Measurements from ENCODE around the gene HYAL1. TPM values are rescaled to one million over a fixed set of nuclear protein-coding genes. Genes with fewer than 3 reads are reported as not detected.

The HYAL1 gene
- total RNA-seq, 4 donors from 2014 or later, result 1.8 to 8.9 (median 4.8) TPM

DNA sequence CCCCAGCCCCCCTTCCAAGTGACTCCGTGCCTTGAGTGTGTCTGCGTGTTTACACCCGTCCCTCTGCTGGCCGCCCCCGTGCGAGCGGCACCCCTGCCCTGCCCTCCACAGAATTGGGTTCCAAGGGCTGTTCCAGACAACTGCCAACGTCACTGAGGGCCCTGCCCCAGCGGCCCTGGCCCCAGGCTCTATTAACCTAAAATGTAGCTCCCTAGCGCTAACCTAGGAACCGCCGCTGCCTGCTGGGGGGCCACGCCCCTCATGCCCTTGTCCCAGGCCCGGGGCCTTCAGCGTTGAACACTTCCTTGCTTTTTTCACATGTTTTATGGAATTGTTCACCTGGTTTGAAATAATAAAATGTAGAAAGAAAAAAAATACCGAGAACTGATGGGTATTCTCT lies 44.4 kb downstream of the HYAL1 start:
- no peak for DNase-seq

DNA sequence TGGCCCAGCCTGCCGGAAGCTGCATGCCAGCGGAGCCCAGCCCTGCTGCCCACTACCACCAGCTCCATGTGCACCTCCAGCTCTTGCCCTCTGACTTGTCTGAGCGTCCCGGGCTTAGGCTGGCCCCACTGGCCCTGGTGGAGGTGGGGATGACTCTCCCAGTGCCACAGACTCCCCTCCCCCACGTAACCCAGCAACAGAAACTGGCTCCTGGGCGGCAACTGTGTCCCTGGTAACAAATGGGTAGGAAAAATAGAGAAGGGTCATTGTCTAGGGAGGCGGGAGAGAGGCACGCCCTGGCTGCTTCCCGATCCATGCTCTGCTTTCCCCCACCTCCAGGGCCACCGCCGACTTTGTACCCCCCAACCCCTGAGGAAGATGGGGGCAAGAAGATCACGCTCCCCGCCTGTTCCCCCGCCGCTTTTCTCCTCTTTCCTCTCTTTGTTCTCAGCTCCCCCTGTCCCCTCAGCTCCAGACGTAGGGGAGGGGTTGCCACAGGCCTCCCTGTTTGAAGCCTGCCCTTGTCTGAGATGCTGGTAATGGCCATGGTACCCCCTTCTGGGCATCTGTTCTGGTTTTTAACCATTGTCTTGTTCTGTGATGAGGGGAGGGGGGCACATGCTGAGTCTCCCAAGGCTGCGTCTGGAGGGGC lies 45.2 kb downstream of the HYAL1 start:
- intact Hi-C loops (cut with DNase I), result no loop called here
- no peak for DNase-seq
- TF ChIP-seq POLR2A (IDR thresholded peaks at IDR 0.05), result no peak
- TF ChIP-seq, protein P1, sequence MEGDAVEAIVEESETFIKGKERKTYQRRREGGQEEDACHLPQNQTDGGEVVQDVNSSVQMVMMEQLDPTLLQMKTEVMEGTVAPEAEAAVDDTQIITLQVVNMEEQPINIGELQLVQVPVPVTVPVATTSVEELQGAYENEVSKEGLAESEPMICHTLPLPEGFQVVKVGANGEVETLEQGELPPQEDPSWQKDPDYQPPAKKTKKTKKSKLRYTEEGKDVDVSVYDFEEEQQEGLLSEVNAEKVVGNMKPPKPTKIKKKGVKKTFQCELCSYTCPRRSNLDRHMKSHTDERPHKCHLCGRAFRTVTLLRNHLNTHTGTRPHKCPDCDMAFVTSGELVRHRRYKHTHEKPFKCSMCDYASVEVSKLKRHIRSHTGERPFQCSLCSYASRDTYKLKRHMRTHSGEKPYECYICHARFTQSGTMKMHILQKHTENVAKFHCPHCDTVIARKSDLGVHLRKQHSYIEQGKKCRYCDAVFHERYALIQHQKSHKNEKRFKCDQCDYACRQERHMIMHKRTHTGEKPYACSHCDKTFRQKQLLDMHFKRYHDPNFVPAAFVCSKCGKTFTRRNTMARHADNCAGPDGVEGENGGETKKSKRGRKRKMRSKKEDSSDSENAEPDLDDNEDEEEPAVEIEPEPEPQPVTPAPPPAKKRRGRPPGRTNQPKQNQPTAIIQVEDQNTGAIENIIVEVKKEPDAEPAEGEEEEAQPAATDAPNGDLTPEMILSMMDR (IDR thresholded peaks at IDR 0.05), result no peak
- Histone ChIP-seq H3K9me3 (no peaks in the 10 kb centered on the region), H3K27me3 (no peaks in the 10 kb centered on the region), H3K4me1 (peaks cover 33 to 86% (median 48%) of the 10 kb centered on the region in 3 donors), H3K4me3 (no peak overlapping the region), H3K27ac (peak overlapping the region; percentile 18 to 94 (median 74)), H3K36me3 (peaks cover 11 to 61% (median 25%) of the 10 kb centered on the region in 3 donors)
- 66 to 89% methylated on average over 9 to 11 of the region's 17 CpGs for WGBS, 2 donors

More for the DNA sequence above, 44.4 kb downstream of the HYAL1 start:
- H3K9me3 ChIP-seq, result no peaks in the 10 kb centered on the region
- no peaks in the 10 kb centered on the region for H3K27me3 ChIP-seq
- intact Hi-C loops (cut with DNase I), result no loop called here
- peak overlapping the region; percentile 92 to 99 (median 96) for H3K27ac ChIP-seq
- TF ChIP-seq, protein P1 (IDR thresholded peaks at IDR 0.05), result peak in 1 of 6 experiments; percentile 14
- TF ChIP-seq POLR2A (IDR thresholded peaks at IDR 0.05), result no peak
- whole genome bisulfite sequencing, 2 donors, result 48 to 68% methylated on average over 13 to 15 of the region's 16 CpGs
- peaks cover 33 to 85% (median 46%) of the 10 kb centered on the region in 3 donors for H3K4me1 ChIP-seq
- no peak overlapping the region for H3K4me3 ChIP-seq
- H3K36me3 ChIP-seq, result peaks cover 11 to 53% (median 25%) of the 10 kb centered on the region in 3 donors

DNA sequence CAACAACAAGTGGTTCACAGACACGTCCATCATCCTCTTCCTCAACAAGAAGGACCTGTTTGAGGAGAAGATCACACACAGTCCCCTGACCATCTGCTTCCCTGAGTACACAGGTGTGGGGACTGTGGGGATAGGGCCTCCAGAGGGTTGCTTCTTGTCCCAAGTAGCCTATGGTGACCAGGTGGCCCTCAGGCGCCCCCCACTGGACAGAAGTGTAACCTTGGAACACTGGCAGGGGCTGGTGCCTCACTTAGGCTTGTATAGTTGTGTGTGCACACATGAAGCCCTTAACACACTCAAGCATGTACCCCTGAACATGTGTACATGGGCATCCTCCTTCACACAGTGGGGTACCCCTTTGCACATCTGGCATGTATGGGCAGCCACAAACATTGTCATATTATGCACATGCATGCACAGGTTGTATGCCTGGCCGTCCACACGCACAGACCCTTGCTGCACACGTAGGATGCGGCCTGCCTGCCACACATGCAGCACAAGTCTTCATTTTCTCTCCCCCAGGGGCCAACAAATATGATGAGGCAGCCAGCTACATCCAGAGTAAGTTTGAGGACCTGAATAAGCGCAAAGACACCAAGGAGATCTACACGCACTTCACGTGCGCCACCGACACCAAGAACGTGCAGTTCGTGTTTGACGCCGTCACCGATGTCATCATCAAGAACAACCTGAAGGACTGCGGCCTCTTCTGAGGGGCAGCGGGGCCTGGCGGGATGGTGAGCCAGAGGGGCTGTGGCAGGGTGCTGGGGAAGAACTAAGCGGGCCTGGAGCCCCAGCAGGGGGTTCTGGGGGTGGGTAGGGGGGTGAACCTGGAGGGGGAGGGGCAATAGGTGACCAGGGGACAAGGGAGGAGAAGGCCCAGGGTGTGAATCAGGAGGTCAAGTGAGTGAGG lies 46.1 kb downstream of the HYAL1 start:
- H3K27ac ChIP-seq, result peak overlapping the region; percentile 18 to 97 (median 78)
- H3K4me1 ChIP-seq, result peaks cover 33 to 95% (median 50%) of the 10 kb centered on the region in 3 donors
- no peaks in the 10 kb centered on the region for H3K27me3 ChIP-seq
- TF ChIP-seq POLR2A (IDR thresholded peaks at IDR 0.05), result no peak
- TF ChIP-seq, protein P1 (IDR thresholded peaks at IDR 0.05), result peak in 5 of 6 experiments; percentile 30 to 61 (median 39)
- 93 to 94% methylated on average over 6 to 16 of the region's 20 CpGs for WGBS, 2 donors
- DNase-seq, result no peak
- peaks cover 11 to 70% (median 35%) of the 10 kb centered on the region in 3 donors for H3K36me3 ChIP-seq
- intact Hi-C loops (cut with DNase I), result no loop called here
- no peak overlapping the region for H3K4me3 ChIP-seq
- H3K9me3 ChIP-seq, result no peaks in the 10 kb centered on the region

DNA sequence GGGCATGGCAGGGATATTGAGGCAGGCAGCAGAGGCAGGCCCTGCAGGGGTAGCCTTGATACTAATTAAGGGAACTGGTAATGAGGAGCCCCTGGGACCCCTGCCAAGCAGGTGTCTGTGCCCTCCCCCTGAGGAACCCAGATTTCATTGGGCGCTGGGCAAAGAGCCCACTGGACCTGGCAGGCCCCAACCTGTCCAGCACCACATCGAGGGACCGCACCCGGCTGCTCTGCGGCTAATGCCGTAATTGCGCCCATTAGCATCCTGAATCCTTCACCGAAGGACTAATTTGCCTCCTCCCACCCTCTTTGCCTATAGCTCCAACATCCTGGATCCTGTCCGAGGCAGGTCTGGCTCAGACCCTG lies 48.1 kb downstream of the HYAL1 start:
- Histone ChIP-seq H3K27me3 (no peaks in the 10 kb centered on the region), H3K36me3 (peaks cover 11 to 90% (median 39%) of the 10 kb centered on the region in 3 donors), H3K27ac (peak overlapping the region; percentile 81 to 97 (median 92)), H3K4me1 (peaks cover 39 to 99% (median 47%) of the 10 kb centered on the region in 3 donors), H3K9me3 (no peaks in the 10 kb centered on the region), H3K4me3 (no peak overlapping the region)
- no peak for DNase-seq
- TF ChIP-seq, protein P1 (IDR thresholded peaks at IDR 0.05), result no peak
- TF ChIP-seq POLR2A (IDR thresholded peaks at IDR 0.05), result no peak
- WGBS, 2 donors, result 42 to 87% methylated on average over 3 to 9 of the region's 9 CpGs
- intact Hi-C loops (cut with DNase I), result no loop called here

Measured in esophagus squamous epithelium (tissue), 5 donors.